Stimulated activated CD4-positive, alpha-beta T cell treated with anti-CD3 and anti-CD28 coated beads, Interleukin-12 subunit alpha, Interleukin-12 subunit beta, amount 100 ng/mL, for 4 hours (primary cell): Measurements from ENCODE around the gene MMAB.
A peak's percentile ranks its signal among the peaks of the same experiment; 100 is the strongest.
"Not testable (repeated sequence)": the region's sequence is repeated elsewhere in the genome, so short reads cannot be mapped to it uniquely, and the experiment has no call there.

Experiments
- DNase-seq: peaks from one replicate; pipeline ENCODE4 v3.0.0-alpha.2; 2020

MMAB gene

GRCh38 chr12:109573029-109573913 is at the start of gene MMAB, which contains the start of gene MVK:
MMAB (minus strand) TSS chr12:109573504; CDS start chr12:109573480, 24 bp downstream.
MVK (plus strand) TSS chr12:109573794; CDS start chr12:109574823, 1,029 bp downstream.
- DNase-seq: peak; percentile 95

GRCh38 chr12:109621901-109622364 is 48.6 kb upstream of the MMAB start:
- DNase-seq: no peak

GRCh38 chr12:109621211-109621694 is 47.9 kb upstream of the MMAB start:
- DNase-seq: no peak

GRCh38 chr12:109619002-109619604 is 45.8 kb upstream of the MMAB start:
- no peak for DNase-seq

- DNase-seq: no peak
These were observed 44.8 kb upstream of the MMAB start for GRCh38 chr12:109618082-109618481.

DNA sequence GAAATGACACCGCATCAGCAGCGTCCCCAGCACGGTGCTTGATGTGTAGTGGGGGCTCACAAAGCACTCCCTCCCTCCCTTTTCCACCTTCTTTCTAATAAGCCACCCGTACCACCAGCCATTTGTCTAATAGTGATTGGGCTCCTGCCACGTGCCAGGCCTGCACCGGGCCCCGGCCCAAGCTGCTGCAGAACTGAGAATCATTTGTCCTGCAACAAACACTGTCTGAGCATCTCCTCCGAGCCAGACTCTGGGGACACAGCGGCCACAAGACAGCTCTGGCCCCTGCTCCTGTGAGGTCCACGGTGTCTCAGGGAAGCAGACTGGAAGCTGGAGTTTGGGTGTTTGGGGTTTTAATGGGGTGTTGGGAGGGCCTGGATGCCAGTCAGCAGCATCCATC is 44.2 kb upstream of the MMAB start:
- DNase-seq: no peak

DNA sequence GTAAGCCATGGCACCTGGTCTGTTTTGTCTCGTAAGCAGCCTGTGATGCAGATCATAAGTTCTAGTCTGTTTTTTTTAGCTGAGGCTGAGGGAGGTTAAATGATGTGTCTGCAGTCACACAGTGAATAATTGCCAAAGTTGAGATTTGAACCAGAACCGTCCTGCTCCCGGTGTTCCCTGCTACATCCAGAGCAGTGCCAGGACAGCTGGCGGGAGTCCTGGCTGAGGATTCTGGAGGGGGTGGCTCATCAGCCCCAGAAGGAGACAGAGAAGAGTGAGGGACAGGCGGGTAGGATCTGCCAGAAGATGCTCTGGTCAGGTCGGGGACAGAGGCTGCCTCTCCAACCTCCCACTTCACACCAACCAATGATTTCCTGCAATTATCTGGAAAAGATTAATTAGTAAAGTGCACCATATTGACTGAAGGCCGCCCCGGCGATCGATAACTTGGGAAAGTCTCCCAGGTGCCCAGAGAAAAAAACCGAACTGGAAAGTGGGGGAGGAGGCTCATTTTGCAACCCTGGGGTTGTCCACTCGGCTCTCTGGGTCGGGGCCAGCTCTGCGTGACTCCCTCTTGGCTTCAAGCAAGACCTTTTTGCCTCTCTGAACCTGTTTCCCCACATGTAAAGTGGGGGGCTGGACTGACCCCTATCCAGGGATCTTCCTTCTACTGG is 42.4 kb upstream of the MMAB start:
- DNase-seq: no peak

DNA sequence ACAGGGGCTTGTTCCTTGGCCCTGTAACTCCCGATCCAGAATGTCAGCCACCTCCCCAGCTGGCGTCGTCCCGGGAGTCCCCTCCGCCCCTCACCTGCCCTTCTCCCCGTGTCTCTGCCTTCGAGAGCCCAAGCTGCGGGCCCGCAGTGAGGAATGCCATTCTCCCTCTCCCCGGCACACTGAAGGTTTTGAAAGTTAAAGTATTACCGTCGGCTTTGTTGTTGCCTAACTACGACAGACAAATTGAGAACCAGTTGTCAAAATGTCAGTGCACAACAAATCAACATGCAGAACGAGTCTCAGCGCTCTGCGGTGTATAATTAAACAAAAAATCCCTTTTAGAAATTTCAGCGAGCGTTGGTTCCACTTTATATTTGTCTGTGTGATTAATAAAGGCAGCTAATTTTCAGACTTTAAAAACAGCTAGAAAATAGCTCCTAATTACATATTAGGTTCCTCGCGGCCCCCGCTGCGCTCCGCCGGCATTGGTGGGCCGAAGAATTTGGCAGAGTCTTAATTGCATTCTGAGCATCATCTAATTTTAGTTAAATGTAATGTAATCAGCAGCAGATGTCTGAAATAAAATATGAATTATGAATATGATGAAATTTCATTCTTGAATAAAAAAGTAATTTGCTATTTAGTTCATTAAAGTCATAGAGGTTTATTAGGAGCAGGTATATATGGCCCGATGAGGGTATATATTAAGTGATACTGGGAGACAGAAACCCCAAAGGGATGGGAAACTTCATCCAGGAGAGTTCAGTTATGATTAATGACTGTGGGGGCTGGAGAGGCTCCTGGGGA is 40.5 kb upstream of the MMAB start:
- DNase-seq: no peak

GRCh38 chr12:109612975-109613502 is 39.7 kb upstream of the MMAB start:
- DNase-seq: no peak

DNA sequence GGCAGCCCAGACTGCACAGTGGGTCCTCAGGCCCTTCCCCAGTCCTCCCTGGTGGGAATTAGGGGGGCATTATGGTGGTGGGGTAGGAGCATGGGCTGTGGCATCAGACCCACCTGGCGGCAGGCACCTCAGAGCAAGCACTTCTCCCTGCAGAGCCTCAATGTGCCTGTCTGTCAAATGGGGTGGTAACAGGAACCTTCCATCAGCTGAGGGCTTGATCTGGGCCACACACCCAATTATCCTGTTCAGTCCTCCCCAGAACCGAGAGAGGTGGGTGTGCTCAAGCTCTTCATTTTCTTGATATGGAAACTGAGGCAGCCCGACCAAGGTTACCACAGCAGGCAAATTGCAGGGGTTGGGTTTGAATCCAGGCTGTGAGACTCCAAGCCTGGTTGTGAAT is 38.7 kb upstream of the MMAB start:
- no peak for DNase-seq

DNA sequence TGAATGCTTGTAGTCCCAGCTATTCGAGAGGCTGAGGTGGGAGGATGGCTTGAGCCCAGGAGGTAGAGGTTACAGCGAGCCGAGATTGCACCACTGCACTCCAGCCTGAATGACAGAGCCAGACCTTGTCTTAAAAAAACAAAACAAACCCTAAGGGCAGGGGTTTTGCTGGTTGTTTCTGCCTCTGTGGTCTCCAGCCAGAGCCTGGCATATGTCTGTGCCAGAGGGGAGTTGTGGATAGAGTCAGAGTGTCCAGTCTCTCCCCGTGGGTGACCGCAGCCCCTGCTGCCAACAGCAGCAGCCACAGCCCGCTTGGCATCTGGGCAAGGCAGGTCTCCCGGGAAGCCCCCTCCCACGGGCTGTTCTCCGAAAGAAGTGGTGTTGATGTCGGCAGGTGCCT is 37.9 kb upstream of the MMAB start:
- no peak for DNase-seq

- no peak for DNase-seq
These were observed 37.2 kb upstream of the MMAB start for GRCh38 chr12:109610523-109610922.

DNA sequence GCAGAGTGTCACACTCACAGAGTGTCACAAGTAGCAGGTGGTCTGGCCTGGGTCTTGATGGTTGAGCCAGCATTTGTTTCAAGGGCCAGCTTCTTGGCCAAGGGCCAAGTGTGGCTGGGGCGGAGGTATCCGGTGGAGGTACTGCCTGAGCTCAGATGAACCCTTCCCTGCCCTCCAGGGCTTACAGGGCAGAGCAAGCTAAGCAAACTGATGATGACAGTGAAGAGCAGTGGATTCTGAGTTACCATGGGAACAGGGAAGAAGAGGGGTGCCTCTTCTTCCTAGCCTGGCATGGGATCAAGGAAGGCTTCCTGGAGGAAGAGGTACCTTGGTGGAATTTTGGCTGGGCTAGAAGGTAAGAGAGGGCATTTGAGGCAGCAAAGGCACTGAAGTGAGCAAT is 36.0 kb upstream of the MMAB start:
- DNase-seq: no peak

- no peak for DNase-seq
These were observed 35.5 kb upstream of the MMAB start for GRCh38 chr12:109608793-109609192.

DNA sequence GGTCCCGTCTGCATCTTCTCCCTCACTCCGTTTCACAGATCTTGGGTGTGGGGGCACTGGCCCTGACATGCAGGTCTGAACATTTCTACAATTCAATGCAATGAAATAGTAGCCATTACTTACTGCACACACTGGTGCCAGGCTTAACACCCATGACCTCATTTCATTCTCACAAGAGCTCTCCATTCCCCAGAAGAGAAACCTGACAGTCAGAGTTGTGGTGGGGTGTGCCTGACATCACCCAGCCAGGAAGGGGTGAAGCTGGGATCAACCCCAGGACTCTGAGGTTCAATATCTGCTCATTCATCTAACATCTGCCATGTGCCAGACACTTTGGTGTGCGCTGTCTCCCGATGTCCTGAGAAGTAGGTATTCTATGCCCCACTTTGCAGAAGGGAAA is 35.0 kb upstream of the MMAB start:
- no peak for DNase-seq

GRCh38 chr12:109607618-109608017 is 34.3 kb upstream of the MMAB start:
- no peak for DNase-seq

DNA sequence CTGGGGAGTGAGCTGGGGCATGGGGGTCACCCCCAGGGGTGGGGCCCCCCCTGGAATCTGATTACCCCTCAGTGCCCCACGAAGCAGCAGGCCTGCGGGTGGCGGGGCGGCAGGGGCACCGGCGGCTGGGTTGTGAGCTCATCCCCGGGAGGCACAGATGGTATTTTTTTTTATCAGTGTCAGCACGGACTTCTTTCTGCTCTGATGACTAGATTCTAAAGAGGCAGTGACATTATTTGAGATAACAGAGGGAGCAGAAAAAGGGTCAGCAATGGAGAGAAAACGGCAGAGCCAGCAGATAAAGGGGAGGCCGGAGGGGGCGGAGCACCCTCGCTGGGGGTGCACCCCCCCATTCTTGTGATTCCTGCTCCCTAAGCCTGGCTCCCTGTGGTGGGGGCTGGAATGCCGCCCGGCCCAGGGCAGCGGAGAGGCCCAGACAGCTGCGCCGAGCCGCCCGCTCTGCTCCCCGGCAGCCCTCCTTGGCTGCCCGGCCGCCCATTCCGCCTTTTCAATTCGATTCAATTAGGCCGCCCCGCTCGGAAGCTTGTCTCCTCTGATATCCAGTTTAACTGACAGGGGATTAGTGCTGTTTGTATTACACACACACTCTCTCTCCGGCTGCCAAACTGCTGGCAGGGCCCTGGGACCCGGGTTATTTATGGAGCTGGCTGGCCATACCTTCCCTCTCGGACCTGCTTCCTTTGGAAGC is 33.2 kb upstream of the MMAB start:
- DNase-seq: no peak

- no peak for DNase-seq
These were observed 32.4 kb upstream of the MMAB start for GRCh38 chr12:109605599-109606228.

- DNase-seq: no peak
These were observed 31.7 kb upstream of the MMAB start for GRCh38 chr12:109605016-109605415.

DNA sequence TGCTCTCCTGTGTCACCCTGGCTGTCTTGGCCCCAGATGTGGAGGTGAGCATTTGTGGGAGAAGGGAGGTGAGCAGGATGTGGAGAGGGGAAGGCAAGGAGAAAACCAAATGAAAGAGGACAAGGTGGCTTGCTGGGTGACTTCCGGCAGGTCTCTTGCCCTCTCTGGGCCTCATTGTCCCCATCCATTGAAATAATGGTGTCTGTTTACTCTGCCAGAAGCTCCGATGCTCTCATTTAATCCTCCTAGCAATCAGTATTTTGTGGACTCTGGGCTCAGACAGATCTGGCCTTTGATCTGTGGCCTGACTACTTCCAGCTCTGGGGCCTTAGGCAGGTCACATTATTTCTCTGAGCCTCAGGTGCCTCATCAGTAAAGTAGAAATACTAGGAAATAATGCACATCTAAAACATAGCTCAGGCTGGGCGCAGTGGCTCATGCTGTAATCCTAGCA is 30.9 kb upstream of the MMAB start:
- DNase-seq: no peak

DNA sequence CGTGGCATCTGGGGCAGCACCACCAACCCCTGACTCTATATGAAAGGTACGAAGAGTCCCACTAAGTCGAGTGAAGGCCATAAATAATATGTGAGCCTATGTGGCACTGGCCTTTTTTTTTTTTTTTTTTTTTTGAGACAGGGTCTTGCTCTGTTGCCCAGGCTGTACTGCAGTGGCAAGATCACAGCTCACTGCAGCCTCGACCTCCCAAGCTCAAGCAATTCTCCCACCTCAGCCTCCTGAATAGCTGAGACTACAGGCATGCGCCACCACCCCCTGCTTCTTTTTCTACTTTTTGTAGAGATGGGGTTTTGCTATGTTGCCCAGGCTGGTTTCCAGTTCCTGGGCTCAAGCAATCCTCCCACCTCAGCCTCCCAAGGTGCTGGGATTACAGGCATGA is 28.8 kb upstream of the MMAB start:
- not testable (repeated sequence) for DNase-seq
